Endothelial cell of umbilical vein (primary cell): ENCODE results near the gene POMC. TPM values are rescaled to one million over a fixed set of nuclear protein-coding genes. Genes with fewer than 3 reads are reported as not detected.

ENCODE experiments used
- BruUV-seq: library from RNA; stranded (reverse); fragments of 400-500 nt; replicated peaks from 2 replicates; lab custom pipeline; 2021; lab: Mats Ljungman, UMichigan
- CTCF ChIA-PET: fragments of 300-600, 350-600 bp; sonication (Branson Sonifier 250); formaldehyde crosslinking; loops from one replicate; lab custom pipeline; 2021; ENCODE audit warnings: antibody characterized with exemption, inconsistent platforms; lab: Charles Lee
- POLR2A ChIA-PET: fragments of 300-600, 350-600 bp; sonication (Branson Sonifier 250); formaldehyde crosslinking; loops from one replicate; lab custom pipeline; 2021; ENCODE audit warnings: antibody characterized with exemption, inconsistent platforms; lab: Charles Lee
- DNase-seq: peaks from one replicate; pipeline ENCODE4 v3.0.0-alpha.2; 2011; ENCODE audit warnings: low read depth, low spot score
- FAIRE-seq: peaks from 2 replicates; lab custom pipeline; 2011; peaks lifted over from hg19 to GRCh38; lab: Jason Lieb, UNC
- H2AFZ ChIP-seq: 2 replicates; pipeline ENCODE4 v1.6.0; 2012; ENCODE audit warnings: low read depth, low read length, control low read depth, inconsistent platforms
- H3K27ac ChIP-seq: 2 replicates; pipeline ENCODE4 v1.5.1; 2011; ENCODE audit warnings: low read depth, mild to moderate bottlenecking, control low read depth, low read length, moderate library complexity; ENCODE audit not compliant: insufficient read depth
- H3K27me3 ChIP-seq, 2 experiments: 2 replicates each; pipeline versions ENCODE4 v1.6.0 to v1.6.1; 2011; ENCODE audit warnings: low read length in 2 of 2, mixed read lengths in 1 of 2; ENCODE audit not compliant: control insufficient read depth in 2 of 2, insufficient read depth in 2 of 2
- H3K36me3 ChIP-seq, 2 experiments: 2 replicates in 1 of 2; 3 replicates in 1 of 2; pipeline ENCODE4 v1.5.1; 2011; ENCODE audit warnings: low read length in 2 of 2, mild to moderate bottlenecking in 1 of 2, moderate library complexity in 1 of 2; ENCODE audit not compliant: control insufficient read depth in 2 of 2, insufficient read depth in 2 of 2; ENCODE audit errors: extremely low read depth in 1 of 2
- H3K4me1 ChIP-seq: 3 replicates; pipeline ENCODE4 v1.5.1; 2011; ENCODE audit warnings: mild to moderate bottlenecking, low read length; ENCODE audit not compliant: control insufficient read depth, insufficient read depth; ENCODE audit errors: extremely low read depth
- H3K4me2 ChIP-seq: 2 replicates; pipeline ENCODE4 v1.6.1; 2011; ENCODE audit warnings: low read length, control low read depth, mixed read lengths; ENCODE audit not compliant: insufficient read depth
- H3K4me3 ChIP-seq, 3 experiments: fragments of 200-600 bp in 1 of 3; sonication (generic), shearing (Covaris generic) in 1 of 3; replicated peaks in 1 of 3; 2 replicates each; pipeline ENCODE4 v1.5.1; 2011 to 2016; ENCODE audit warnings: control low read depth in 3 of 3, low read length in 3 of 3, mild to moderate bottlenecking in 2 of 3, inconsistent platforms in 1 of 3, low read depth in 1 of 3, moderate library complexity in 1 of 3; ENCODE audit not compliant: insufficient read depth in 1 of 3
- H3K79me2 ChIP-seq: 2 replicates; pipeline ENCODE4 v1.6.0; 2012; ENCODE audit warnings: low read length, inconsistent platforms; ENCODE audit not compliant: control insufficient read depth, insufficient read depth
- H3K9ac ChIP-seq: replicated peaks from 2 replicates; pipeline ENCODE3; 2011; ENCODE audit warnings: low read length, control low read depth; ENCODE audit not compliant: insufficient read depth; ENCODE audit errors: extremely low read depth
- H3K9me1 ChIP-seq: replicated peaks from 3 replicates; pipeline ENCODE4 v1.6.0; 2011; ENCODE audit warnings: mild to moderate bottlenecking, low read length; ENCODE audit not compliant: control insufficient read depth, insufficient read depth; ENCODE audit errors: extremely low read depth
- H3K9me3 ChIP-seq: replicated peaks from 2 replicates; pipeline ENCODE4 v1.5.1; 2012; ENCODE audit warnings: low read length, inconsistent platforms; ENCODE audit not compliant: control insufficient read depth, insufficient read depth
- H4K20me1 ChIP-seq: replicated peaks from 2 replicates; pipeline ENCODE3; 2011; ENCODE audit warnings: mild to moderate bottlenecking, low read length; ENCODE audit not compliant: control insufficient read depth, insufficient read depth; ENCODE audit errors: extremely low read depth
- EZH2 ChIP-seq: IDR thresholded peaks from 2 replicates; pipeline ENCODE4 v1.6.1; 2012; ENCODE audit warnings: borderline replicate concordance, low read depth, mild to moderate bottlenecking, moderate library complexity, low read length, inconsistent platforms; ENCODE audit not compliant: severe bottlenecking
- FOS ChIP-seq: IDR thresholded peaks from 2 replicates; pipeline ENCODE4 v1.6.1; 2011; ENCODE audit warnings: mild to moderate bottlenecking, low read length, moderate library complexity, borderline replicate concordance; ENCODE audit not compliant: insufficient read depth
- GATA2 ChIP-seq: IDR thresholded peaks from 2 replicates; pipeline ENCODE4 v1.7.0; 2011; ENCODE audit warnings: low read depth, mild to moderate bottlenecking, moderate library complexity, mixed read lengths, low read length; ENCODE audit not compliant: insufficient read length, insufficient read depth
- JUN ChIP-seq: IDR thresholded peaks from 2 replicates; pipeline ENCODE4 v1.6.1; 2011; ENCODE audit warnings: borderline replicate concordance, low read depth; ENCODE audit not compliant: insufficient read length, insufficient read depth
- MYC ChIP-seq: IDR thresholded peaks from one replicate; pipeline ENCODE4 v1.6.1; 2011; ENCODE audit warnings: mild to moderate bottlenecking, low read depth, low read length
- POLR2A ChIP-seq: IDR thresholded peaks from 2 replicates; pipeline ENCODE4 v1.6.1; 2012; ENCODE audit warnings: low read depth, mild to moderate bottlenecking, control low read depth, low read length
- POLR2AphosphoS5 ChIP-seq: IDR thresholded peaks from 2 replicates; pipeline ENCODE4 v1.6.1; 2012; ENCODE audit warnings: low read depth, mild to moderate bottlenecking, control low read depth, low read length, moderate library complexity; ENCODE audit not compliant: insufficient read depth
- dilution Hi-C: fragments of 300-500 bp; cut with MboI; formaldehyde crosslinking; loops from one replicate; pipeline ENCODE4 v1.15.0; 2019; ENCODE audit warnings: low sequenced_read_pairs; ENCODE audit not compliant: extremely low pct_ligation_motif_present
- intact Hi-C: fragments of 100-400 bp; cut with micrococcal nuclease; formaldehyde crosslinking; loops from one replicate; pipeline ENCODE4 v1.10.0; 2022
- polyA plus RNA-seq, 4 experiments: library from polyadenylated mRNA; depleted of rRNA in 3 of 4; stranded (reverse) in 3 of 4; unstranded in 1 of 4; fragments of >200 nt; gene quantifications; 2 replicates each; pipeline versions ENCODE4 v1.2.1 to v1.2.3, GENCODE V29; 2011 to 2012; ENCODE audit warnings: missing spikeins in 1 of 4
- total RNA-seq: library from RNA; stranded (reverse); gene quantifications from 2 replicates; pipeline ENCODE4 v1.2.3, GENCODE V29; 2021
- TF ChIP-seq, protein P1 (sequence below): IDR thresholded peaks from 2 replicates; pipeline ENCODE4 v1.6.1; 2011; ENCODE audit not compliant: insufficient read depth, insufficient read length
- TF ChIP-seq, protein P2 (sequence below), 2 donors: IDR thresholded peaks; 1 replicate in 1 of 2; 2 replicates in 1 of 2; pipeline ENCODE4 v1.5.1; 2011; ENCODE audit warnings: low read length in 2 of 2, mild to moderate bottlenecking in 2 of 2, moderate library complexity in 2 of 2, control low read depth in 1 of 2, inconsistent platforms in 1 of 2, low read depth in 1 of 2; ENCODE audit not compliant: insufficient read depth in 1 of 2; ENCODE audit errors: extremely low read depth in 1 of 2

The POMC gene
- total and polyA plus RNA-seq, 2 donors (not counting 3 experiments of a cell fraction or from before 2014, with no cell fraction given) = 2.4 to 2.7 TPM

DNA sequence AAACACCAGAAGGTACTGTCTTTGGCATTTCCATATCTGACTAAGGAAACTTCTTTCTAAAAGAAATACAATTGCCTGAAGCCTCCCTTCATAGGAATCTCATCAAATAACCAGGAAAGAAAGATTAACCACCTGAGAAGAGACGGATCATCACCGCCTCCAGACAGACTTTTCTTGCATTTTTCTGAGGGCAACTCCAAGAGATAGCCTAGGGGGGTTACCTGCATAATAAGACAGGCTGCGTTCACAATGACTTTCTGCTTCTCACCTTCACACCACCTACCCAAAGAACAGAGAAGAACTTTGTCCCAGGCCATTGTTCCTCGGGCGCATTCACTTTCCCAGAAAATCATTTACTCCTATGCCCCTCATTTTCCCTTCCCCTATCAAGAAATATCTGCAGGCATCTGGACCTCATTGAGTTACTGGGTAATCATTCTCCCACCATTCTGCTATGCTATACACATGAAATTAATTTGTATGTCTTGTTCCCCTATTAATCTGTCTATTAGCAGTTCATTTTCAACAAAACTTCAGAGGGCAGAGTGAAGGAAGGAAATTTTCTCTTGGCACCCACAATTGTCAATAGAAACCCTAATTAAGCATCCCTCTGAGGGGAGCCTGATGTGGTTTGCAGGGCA is 8.3 kb upstream of the POMC start:
- H3K27ac ChIP-seq = no peak overlapping the region
- ChIA-PET POLR2A (no interaction called here), CTCF (no interaction called here)
- intact Hi-C loops = no loop called here
- peaks cover 2 to 14% of the 10 kb centered on the region in 2 experiments for H3K27me3 ChIP-seq
- no peak overlapping the region for H3K9ac ChIP-seq
- dilution Hi-C loops = no loop called here
- DNase-seq = no peak
- no peak for FAIRE-seq
- no peaks in the 10 kb centered on the region for H3K36me3 ChIP-seq
- no TSS peak for BruUV-seq
- H3K9me3 ChIP-seq = no peaks in the 10 kb centered on the region
- TF ChIP-seq POLR2A = no peak
- no peaks in the 10 kb centered on the region for H3K79me2 ChIP-seq
- H3K9me1 ChIP-seq = no peaks in the 10 kb centered on the region
- H4K20me1 ChIP-seq = no peaks in the 10 kb centered on the region
- H3K4me2 ChIP-seq = no peak overlapping the region
- no peak overlapping the region for H2AFZ ChIP-seq
- H3K4me1 ChIP-seq = no peaks in the 10 kb centered on the region
- H3K4me3 ChIP-seq = no peak overlapping the region

DNA sequence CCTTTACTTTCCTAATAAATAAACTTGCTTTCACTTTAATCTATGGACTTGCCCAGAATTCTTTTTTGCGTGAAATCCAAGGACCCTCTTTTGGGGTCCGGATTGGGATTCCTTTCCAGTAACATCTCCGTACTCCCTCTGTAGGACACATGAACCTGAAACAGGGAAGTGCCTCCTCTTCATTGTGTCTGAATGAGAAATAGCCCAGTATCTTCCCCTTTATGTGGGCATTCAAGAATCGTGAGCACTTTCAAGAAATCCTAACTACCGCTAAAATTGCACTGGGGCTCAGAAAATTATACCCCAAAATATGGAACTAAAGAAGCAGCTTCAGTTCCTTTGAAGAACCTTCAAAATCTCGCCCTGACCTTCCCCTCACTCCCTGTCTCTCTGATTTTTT is 7.8 kb upstream of the POMC start:
- intact Hi-C loops = no loop called here
- Histone ChIP-seq H3K27ac (no peak overlapping the region), H3K36me3 (no peaks in the 10 kb centered on the region), H3K79me2 (no peaks in the 10 kb centered on the region), H3K9ac (no peak overlapping the region), H3K4me1 (no peaks in the 10 kb centered on the region), H3K4me2 (no peak overlapping the region), H4K20me1 (no peaks in the 10 kb centered on the region), H3K9me1 (no peaks in the 10 kb centered on the region), H3K4me3 (no peak overlapping the region), H3K27me3 (peaks cover 5 to 14% of the 10 kb centered on the region in 2 experiments), H3K9me3 (no peaks in the 10 kb centered on the region), H2AFZ (no peak overlapping the region)
- TF ChIP-seq, protein P1, sequence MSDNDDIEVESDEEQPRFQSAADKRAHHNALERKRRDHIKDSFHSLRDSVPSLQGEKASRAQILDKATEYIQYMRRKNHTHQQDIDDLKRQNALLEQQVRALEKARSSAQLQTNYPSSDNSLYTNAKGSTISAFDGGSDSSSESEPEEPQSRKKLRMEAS = no peak
- TF ChIP-seq POLR2AphosphoS5 (no peak), JUN (no peak), POLR2A (no peak), GATA2 (no peak), FOS (no peak), MYC (no peak), EZH2 (no peak)
- TF ChIP-seq, protein P2, sequence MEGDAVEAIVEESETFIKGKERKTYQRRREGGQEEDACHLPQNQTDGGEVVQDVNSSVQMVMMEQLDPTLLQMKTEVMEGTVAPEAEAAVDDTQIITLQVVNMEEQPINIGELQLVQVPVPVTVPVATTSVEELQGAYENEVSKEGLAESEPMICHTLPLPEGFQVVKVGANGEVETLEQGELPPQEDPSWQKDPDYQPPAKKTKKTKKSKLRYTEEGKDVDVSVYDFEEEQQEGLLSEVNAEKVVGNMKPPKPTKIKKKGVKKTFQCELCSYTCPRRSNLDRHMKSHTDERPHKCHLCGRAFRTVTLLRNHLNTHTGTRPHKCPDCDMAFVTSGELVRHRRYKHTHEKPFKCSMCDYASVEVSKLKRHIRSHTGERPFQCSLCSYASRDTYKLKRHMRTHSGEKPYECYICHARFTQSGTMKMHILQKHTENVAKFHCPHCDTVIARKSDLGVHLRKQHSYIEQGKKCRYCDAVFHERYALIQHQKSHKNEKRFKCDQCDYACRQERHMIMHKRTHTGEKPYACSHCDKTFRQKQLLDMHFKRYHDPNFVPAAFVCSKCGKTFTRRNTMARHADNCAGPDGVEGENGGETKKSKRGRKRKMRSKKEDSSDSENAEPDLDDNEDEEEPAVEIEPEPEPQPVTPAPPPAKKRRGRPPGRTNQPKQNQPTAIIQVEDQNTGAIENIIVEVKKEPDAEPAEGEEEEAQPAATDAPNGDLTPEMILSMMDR (IDR thresholded peaks at IDR 0.05; ENCODE audit: extremely low read depth in 1 of 2, insufficient read depth in 1 of 2, low read depth in 1 of 2, low read length in 2 of 2) = no peak
- DNase-seq (no peak), FAIRE-seq (no peak)
- dilution Hi-C loops = no loop called here
- BruUV-seq = no TSS peak
- POLR2A ChIA-PET = no interaction called here
- CTCF ChIA-PET = no interaction called here
